LoVo (cell line): ENCODE measurements around the gene RNF14.
A peak's percentile ranks its signal among the peaks of the same experiment; 100 is the strongest.
"Not testable (repeated sequence)": the region's sequence is repeated elsewhere in the genome, so short reads cannot be mapped to it uniquely, and the experiment has no call there.

Source experiments
- DNase-seq: peaks from one replicate; pipeline ENCODE4 v3.0.0-alpha.2; 2016; ENCODE audit warnings: low spot score

RNF14 gene

GRCh38 chr5:141968914-141969608 is at the start of gene RNF14:
Gene RNF14 (plus strand): TSS chr5:141969105. CDS start chr5:141973589, 4,484 bp downstream.
- DNase-seq = peak; percentile 95

- no peak for DNase-seq
Observed at GRCh38 chr5:141919218-141920119, 49.4 kb upstream of the RNF14 start.

- DNase-seq = no peak
Observed at GRCh38 chr5:141920771-141921170, 48.1 kb upstream of the RNF14 start.

GRCh38 chr5:141922827-141923447 is 46.0 kb upstream of the RNF14 start:
- not testable (repeated sequence) for DNase-seq

GRCh38 chr5:141923448-141924313 is 45.2 kb upstream of the RNF14 start, which contains the start of gene DELE1:
Gene DELE1 (plus strand): TSS chr5:141923871. CDS start chr5:141923942, 71 bp downstream.
- DNase-seq = peak; percentile 97

- no peak for DNase-seq
Observed at GRCh38 chr5:141926434-141926833, 42.5 kb upstream of the RNF14 start.

GRCh38 chr5:141928051-141928450 is 40.9 kb upstream of the RNF14 start:
- no peak for DNase-seq

GRCh38 chr5:141929398-141930058 is 39.4 kb upstream of the RNF14 start:
- no peak for DNase-seq

- DNase-seq = no peak
Observed at GRCh38 chr5:141931694-141932093, 37.2 kb upstream of the RNF14 start.

GRCh38 chr5:141933151-141933550 is 35.8 kb upstream of the RNF14 start:
- no peak for DNase-seq

GRCh38 chr5:141934099-141934844 is 34.6 kb upstream of the RNF14 start:
- no peak for DNase-seq

- no peak for DNase-seq
Observed at GRCh38 chr5:141935538-141935937, 33.4 kb upstream of the RNF14 start.

GRCh38 chr5:141940695-141941271 is 28.1 kb upstream of the RNF14 start:
- no peak for DNase-seq

- no peak for DNase-seq
Observed at GRCh38 chr5:141941307-141941706, 27.6 kb upstream of the RNF14 start.

GRCh38 chr5:141941779-141942178 is 27.1 kb upstream of the RNF14 start:
- DNase-seq = no peak

GRCh38 chr5:141942185-141942857 is 26.6 kb upstream of the RNF14 start:
- DNase-seq = no peak

- DNase-seq = no peak
Observed at GRCh38 chr5:141944076-141944475, 24.8 kb upstream of the RNF14 start.

- DNase-seq = no peak
Observed at GRCh38 chr5:141945511-141946051, 23.3 kb upstream of the RNF14 start.

GRCh38 chr5:141947316-141947715 is 21.6 kb upstream of the RNF14 start:
- no peak for DNase-seq
